NCI-H1930 (cell line): ENCODE measurements around the gene DDX49.

ENCODE experiments used
- DNase-seq, 2 experiments: peaks; one replicate each; lab custom pipeline; 2025; lab: John Stamatoyannopoulos, UW

DDX49 gene

GRCh38 chr19:18975869-18976268 is 56.4 kb downstream of the DDX49 start:
- no peak for DNase-seq
